Measurements from ENCODE around the gene IL10RB. TPM values are rescaled to one million over a fixed set of nuclear protein-coding genes. Genes with fewer than 3 reads are reported as not detected.

Gene IL10RB
- total RNA-seq, 1 donor from 2014 or later, result 37.0 TPM

DNA sequence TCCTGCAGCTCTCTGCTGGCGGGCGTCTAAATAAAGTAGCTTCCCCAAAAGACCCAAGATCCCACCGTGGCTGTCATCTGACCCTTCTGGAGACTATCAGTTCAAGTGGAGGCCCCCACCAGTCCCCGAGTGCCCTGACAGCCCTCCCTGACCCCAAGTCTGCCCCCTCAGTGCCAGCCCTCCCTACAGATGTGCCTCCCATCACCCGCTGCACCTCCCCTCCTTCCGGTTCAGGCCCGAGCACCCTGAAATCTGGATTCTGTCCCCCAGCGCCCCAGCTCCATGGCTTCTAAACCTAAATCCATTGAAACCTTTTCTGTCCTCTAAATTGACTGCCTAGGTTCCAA lies 595 bp downstream of the IL10RB start:
- DNase-seq (ENCODE audit: low read depth, low spot score), result no peak

- DNase-seq (ENCODE audit: low read depth, low spot score), result no peak
These were observed 1.1 kb downstream of the IL10RB start for GRCh38 chr21:33267250-33267649.

DNA sequence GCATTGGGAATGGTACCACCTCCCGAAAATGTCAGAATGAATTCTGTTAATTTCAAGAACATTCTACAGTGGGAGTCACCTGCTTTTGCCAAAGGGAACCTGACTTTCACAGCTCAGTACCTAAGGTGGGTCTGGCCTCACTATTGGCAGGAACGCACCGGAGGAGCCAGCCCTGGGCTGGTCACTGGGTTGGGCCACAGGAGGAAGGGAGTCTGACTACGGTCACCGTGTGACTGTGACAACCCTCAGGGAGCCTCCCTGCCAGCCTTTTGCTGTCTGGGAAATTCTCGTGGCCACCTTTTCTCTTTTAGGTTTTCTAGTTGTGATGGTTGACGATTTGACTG lies 2.2 kb downstream of the IL10RB start:
- no peak for DNase-seq (ENCODE audit: low read depth, low spot score)

DNA sequence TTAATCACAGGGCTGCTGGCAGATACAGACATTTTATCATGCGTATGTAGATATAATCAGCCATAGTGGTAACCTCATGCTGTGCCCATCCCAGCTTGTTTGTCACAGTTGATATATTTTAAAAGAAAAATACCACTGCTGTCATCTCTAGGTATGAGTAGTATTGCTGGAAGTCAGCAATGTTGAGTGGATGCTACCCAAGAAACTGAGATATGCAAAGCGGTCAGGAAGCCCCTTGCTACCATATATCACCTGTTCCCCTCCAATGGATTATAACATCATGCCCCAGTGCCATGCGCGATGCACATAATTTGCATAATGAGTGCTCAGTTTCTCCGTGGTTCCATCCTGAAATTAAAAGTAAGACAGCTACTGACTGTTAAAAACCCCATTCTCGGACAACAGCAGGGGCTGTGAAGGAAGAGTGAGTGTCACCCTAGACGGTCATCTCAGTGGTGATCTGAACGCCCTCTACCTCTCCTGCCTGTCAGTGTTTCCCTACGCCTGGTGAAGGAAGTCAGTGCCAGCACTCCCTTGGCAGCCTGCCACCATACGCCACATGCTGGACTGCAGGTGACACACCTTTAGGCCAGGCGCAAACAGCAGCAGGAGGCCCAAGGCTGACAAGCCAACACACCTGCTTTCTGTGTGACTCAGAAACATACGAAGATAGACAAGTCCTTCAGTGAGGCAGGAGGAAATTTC lies 2.7 kb downstream of the IL10RB start:
- DNase-seq (ENCODE audit: low read depth, low spot score), result no peak

GRCh38 chr21:33270986-33271385 lies 4.8 kb downstream of the IL10RB start:
- no peak for DNase-seq (ENCODE audit: low read depth, low spot score)

GRCh38 chr21:33273044-33273443 lies 6.9 kb downstream of the IL10RB start:
- peak; percentile 20 for DNase-seq (ENCODE audit: low read depth, low spot score)

GRCh38 chr21:33278721-33279120 lies 12.6 kb downstream of the IL10RB start:
- no peak for DNase-seq (ENCODE audit: low read depth, low spot score)

DNA sequence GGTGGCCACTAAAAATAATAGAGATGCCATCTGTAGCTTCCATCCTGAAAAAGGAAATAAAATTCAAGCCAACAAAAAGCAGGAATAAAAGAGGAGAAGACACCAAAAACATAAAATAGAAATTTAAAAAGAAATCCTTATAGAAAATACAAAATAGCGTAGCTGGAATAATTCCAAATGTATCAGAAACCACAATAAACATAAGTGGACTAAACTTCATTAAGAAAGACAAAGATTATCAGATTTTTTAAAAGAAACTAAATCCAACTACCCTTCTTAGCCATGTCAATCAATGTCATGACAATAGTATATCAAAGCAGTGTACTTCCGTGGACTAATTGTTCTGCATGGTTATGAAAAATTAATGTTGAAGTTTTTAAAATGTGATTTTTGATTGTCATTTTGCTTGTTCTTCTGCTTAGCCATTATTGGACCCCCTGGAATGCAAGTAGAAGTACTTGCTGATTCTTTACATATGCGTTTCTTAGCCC lies 13.2 kb downstream of the IL10RB start:
- DNase-seq (ENCODE audit: low read depth, low spot score), result no peak

GRCh38 chr21:33281096-33281652 lies 15.0 kb downstream of the IL10RB start:
- DNase-seq (ENCODE audit: low read depth, low spot score), result no peak

GRCh38 chr21:33283203-33283602 lies 17.0 kb downstream of the IL10RB start:
- DNase-seq (ENCODE audit: low read depth, low spot score), result no peak

GRCh38 chr21:33286076-33286475 lies 19.9 kb downstream of the IL10RB start:
- no peak for DNase-seq (ENCODE audit: low read depth, low spot score)

- DNase-seq (ENCODE audit: low read depth, low spot score), result peak; percentile 55
These were observed 20.7 kb downstream of the IL10RB start for GRCh38 chr21:33286600-33287456.

- DNase-seq (ENCODE audit: low read depth, low spot score), result no peak
These were observed 23.1 kb downstream of the IL10RB start for GRCh38 chr21:33289199-33289819.

GRCh38 chr21:33290441-33290840 lies 24.3 kb downstream of the IL10RB start:
- DNase-seq (ENCODE audit: low read depth, low spot score), result no peak

DNA sequence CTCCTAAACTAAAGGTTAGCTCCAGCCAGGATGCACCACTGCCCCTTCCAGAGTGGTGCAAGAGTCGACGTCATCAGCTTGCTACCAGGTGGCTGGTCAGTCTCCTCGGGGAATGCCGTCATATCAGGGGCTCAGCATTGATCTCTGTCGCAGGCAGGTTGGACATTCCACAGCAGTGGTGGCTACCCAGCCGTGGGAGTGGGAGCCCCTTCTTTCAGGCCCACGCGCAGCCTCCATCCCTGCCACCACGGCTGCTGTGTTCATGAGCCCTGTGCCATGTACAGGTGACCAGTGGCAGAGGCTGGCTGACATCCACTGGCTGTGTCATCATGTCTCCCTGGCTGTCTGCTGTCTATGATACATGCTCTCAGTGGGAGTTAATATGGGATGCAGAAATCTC lies 25.5 kb downstream of the IL10RB start:
- DNase-seq (ENCODE audit: low read depth, low spot score), result no peak

DNA sequence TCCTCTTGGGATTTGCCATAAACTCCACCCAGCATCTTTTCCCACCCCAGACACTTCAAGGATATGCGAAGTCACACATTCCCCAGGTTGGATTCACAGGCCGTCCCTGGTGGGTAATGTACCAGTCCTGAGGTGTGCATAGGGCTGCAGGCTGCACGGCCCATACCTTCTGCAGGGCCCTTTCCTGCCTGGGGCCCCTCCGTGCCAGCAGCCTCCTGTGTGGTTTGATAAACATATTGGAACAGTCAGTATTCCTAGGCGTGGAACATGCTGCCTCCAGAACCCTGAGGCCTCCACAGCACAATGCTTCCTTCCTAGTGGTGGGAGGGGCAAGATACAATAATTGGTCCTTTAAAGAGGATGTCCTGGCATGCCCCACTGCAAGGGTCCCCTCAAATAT lies 26.6 kb downstream of the IL10RB start:
- no peak for DNase-seq (ENCODE audit: low read depth, low spot score)

GRCh38 chr21:33293136-33293535 lies 27.0 kb downstream of the IL10RB start:
- DNase-seq (ENCODE audit: low read depth, low spot score), result no peak

DNA sequence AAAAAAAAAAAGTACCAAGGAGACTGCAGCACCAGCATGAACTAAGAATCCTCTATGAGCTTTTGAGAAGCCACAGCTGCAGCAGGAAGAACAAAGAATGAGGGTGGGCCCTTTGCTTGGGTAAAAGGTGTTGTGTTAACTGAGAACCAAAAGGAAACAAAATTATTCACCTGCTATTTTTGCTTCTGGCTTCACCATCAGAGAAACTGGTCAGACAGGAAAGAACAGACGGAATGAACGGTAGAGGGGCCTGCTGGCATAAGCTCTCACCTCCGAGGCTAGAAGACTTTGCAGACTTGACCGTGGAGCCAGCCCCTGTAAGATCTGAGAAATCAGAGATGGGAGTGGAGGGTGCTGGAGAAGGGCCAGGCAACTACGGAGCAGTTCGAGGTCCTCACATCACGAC lies 27.6 kb downstream of the IL10RB start:
- DNase-seq (ENCODE audit: low read depth, low spot score), result no peak

DNA sequence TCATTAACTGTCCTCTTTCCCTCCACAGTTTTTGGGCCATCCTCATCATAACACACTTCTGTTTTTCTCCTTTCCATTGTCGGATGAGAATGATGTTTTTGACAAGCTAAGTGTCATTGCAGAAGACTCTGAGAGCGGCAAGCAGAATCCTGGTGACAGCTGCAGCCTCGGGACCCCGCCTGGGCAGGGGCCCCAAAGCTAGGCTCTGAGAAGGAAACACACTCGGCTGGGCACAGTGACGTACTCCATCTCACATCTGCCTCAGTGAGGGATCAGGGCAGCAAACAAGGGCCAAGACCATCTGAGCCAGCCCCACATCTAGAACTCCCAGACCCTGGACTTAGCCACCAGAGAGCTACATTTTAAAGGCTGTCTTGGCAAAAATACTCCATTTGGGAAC lies 30.0 kb downstream of the IL10RB start:
- no peak for DNase-seq (ENCODE audit: low read depth, low spot score)

DNA sequence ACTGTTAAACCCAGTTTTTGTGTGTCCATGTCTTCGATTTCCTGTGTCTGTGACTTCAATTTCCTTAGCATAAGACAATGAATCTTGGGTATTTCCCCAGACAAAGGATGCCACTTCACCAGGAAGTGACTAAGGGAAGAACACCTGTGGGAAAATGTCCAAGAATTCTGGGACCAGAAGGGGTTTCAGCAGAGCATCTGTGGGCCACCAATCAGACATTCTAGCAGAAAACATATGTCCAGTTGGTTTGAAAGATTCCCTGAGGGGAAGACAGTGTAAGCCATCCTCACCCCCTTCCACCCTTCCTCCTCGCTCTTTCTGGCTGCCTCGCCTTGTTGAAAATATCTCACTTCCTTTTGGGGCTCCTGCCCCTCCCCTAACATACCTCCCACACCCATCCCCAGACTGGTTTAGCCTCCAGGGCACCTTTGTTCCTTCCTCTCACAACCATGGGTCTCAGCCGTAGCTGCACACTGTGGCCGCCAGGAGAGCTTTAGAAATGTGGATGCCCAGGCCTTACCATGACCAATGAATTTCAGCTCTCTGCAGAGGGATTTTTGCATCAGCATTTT lies 33.1 kb downstream of the IL10RB start:
- DNase-seq (ENCODE audit: low read depth, low spot score), result no peak

DNA sequence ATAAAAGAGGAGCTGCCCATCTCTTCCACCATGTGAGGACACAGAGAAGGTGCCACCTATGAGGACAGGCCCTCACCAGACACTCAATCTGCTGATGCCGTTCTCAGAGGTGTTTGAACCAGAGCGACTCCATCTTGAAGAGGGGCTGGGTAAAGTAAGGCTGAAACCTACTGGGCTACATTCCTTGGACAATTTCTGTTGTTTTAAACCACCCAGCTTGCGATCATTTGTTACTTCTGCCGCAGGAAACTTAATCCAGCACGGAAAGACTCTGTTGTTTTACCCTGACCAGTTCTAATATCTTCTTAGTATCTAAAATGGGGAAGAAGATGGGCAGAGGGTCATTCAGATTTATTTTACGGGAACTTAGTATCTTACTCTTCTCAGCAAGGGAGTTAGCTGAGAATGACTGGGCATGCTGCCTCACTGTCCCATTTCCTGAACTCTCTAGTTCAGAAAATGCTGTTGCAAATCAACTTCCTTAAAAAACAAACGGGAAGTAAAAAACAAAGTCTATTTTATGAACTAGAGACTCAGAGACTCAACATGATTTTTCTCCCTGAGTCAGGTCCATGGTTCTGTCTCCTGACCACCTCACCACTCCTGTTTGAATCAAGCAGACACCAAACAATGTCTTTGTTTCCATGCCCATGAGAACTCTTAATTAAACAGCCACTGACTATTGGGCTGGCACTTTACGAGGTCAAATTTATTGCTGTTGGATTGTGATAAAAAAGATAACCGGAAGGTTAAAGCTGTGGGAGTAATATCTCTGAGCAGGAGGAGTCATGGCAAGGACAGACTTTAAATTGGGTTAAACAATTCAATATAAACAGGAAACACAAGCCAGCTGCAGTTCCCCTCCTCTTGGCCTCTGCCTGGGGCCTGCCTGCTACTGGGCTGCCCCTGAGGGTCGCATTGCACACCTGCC lies 34.8 kb downstream of the IL10RB start:
- DNase-seq (ENCODE audit: low read depth, low spot score), result no peak

All from pulmonary artery endothelial cell (primary cell).